Kidney (tissue), 14 donors: ENCODE results near the gene PPP1R37. TPM values are rescaled to one million over a fixed set of nuclear protein-coding genes. Genes with fewer than 3 reads are reported as not detected.

Experiments
- DNase-seq, 5 donors: peaks; one replicate each; pipeline ENCODE4 v3.0.0-alpha.2; 2013 to 2020
- FAIRE-seq: peaks from 2 replicates; lab custom pipeline; 2012; peaks lifted over from hg19 to GRCh38; lab: Jason Lieb, UNC
- H3K27ac ChIP-seq, 2 donors: one replicate each; pipeline ENCODE4 v1.7.0; 2013; ENCODE audit warnings: low read depth in 2 of 2, low read length in 2 of 2, inconsistent platforms in 1 of 2
- H3K27me3 ChIP-seq: one replicate; pipeline ENCODE4 v1.7.1; 2013; ENCODE audit warnings: low read length, inconsistent platforms; ENCODE audit not compliant: control insufficient read depth, insufficient read depth
- H3K36me3 ChIP-seq, 3 donors: one replicate each; pipeline versions ENCODE4 v1.7.0 to v1.7.1; 2013; ENCODE audit warnings: low read length in 3 of 3, control low read depth in 1 of 3, inconsistent platforms in 1 of 3; ENCODE audit not compliant: insufficient read depth in 3 of 3, control insufficient read depth in 2 of 3
- H3K4me1 ChIP-seq, 3 donors: one replicate each; pipeline versions ENCODE4 v1.7.0 to v1.7.1; 2013; ENCODE audit warnings: low read length in 3 of 3, inconsistent platforms in 1 of 3, low read depth in 1 of 3; ENCODE audit not compliant: control insufficient read depth in 2 of 3, insufficient read depth in 2 of 3
- H3K4me3 ChIP-seq, 3 donors: one replicate each; pipeline versions ENCODE4 v1.7.0 to v1.8.1; 2013; ENCODE audit warnings: low read length in 3 of 3, control low read depth in 1 of 3, inconsistent platforms in 1 of 3
- H3K9ac ChIP-seq, 3 donors: one replicate each; pipeline versions ENCODE4 v1.7.0 to v1.7.1; 2013; ENCODE audit warnings: low read length in 3 of 3, control low read depth in 1 of 3, inconsistent platforms in 1 of 3
- H3K9me3 ChIP-seq, 3 donors: one replicate each; pipeline versions ENCODE4 v1.7.0 to v1.7.1; 2013; ENCODE audit warnings: low read length in 3 of 3, control low read depth in 1 of 3, inconsistent platforms in 1 of 3; ENCODE audit not compliant: control insufficient read depth in 2 of 3, insufficient read depth in 1 of 3
- intact Hi-C: fragments of 100-400 bp; cut with DNase I; formaldehyde crosslinking; loops from one replicate; pipeline ENCODE4 v1.11.1; 2022
- polyA plus RNA-seq: library from polyadenylated mRNA; stranded (reverse); fragments of 350-450 nt; fragmentation: Illumina TruSeq; extraction: RNeasy Lipid Tissue Mini Kit (QIAGEN cat#74804); gene quantifications from one replicate; pipeline ENCODE4 v1.2.3, GENCODE V29; 2014; ENCODE audit warnings: low read depth, low replicate concordance; ENCODE audit not compliant: insufficient read depth
- total RNA-seq: library from RNA; stranded (reverse); fragmentation: NEBNext Ultra II Directional; extraction: Animal tissue kit (Norgen Biotek cat#: 25700); gene quantifications from one replicate; pipeline ENCODE4 v1.2.1, GENCODE V29; 2021
- TF ChIP-seq, protein P1 (sequence below): IDR thresholded peaks from 3 replicates; pipeline ENCODE4 v1.5.1; 2012; ENCODE audit warnings: mild to moderate bottlenecking, moderate library complexity, borderline replicate concordance; ENCODE audit not compliant: insufficient read depth; ENCODE audit errors: extremely low read depth
- donor health status: control.
- donor health status: control.
- donor health status: control.
- donor health status: control.
- donor health status: control.
- donor health status: DM: yes; HTN: yes; CAD: no.
- donor health status: Normal renal cell carcinoma (clear cell type).

The PPP1R37 gene
- total and polyA plus RNA-seq, 2 donors from 2014 or later, result 21.6 to 33.0 TPM

DNA sequence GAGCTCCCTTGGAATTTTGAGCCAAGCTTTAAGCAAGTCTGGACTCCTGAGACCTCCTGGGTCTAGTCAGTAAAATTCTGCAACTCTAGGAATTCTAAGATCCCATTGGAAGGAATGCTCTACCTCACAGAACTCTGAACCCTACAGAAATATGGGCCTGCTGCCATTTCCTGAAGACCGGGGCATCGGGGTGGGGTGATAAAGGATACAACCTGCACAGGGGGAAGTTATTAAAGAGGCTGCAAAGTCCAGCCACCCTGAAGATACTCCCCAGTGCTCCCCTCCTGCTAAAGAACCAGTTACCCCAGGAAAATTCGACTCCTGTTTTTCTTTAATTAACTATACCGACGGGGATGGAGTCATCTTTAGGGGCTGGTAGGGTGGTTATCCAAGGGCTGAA is 2.4 kb upstream of the PPP1R37 start:
- H3K27ac ChIP-seq, result peak overlapping the region; percentile 68 to 71
- peaks cover 0 to 7% (median 0%) of the 10 kb centered on the region in 3 donors for H3K36me3 ChIP-seq
- H3K27me3 ChIP-seq, result no peaks in the 10 kb centered on the region
- TF ChIP-seq, protein P1, sequence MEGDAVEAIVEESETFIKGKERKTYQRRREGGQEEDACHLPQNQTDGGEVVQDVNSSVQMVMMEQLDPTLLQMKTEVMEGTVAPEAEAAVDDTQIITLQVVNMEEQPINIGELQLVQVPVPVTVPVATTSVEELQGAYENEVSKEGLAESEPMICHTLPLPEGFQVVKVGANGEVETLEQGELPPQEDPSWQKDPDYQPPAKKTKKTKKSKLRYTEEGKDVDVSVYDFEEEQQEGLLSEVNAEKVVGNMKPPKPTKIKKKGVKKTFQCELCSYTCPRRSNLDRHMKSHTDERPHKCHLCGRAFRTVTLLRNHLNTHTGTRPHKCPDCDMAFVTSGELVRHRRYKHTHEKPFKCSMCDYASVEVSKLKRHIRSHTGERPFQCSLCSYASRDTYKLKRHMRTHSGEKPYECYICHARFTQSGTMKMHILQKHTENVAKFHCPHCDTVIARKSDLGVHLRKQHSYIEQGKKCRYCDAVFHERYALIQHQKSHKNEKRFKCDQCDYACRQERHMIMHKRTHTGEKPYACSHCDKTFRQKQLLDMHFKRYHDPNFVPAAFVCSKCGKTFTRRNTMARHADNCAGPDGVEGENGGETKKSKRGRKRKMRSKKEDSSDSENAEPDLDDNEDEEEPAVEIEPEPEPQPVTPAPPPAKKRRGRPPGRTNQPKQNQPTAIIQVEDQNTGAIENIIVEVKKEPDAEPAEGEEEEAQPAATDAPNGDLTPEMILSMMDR, result no peak
- H3K9me3 ChIP-seq, result no peaks in the 10 kb centered on the region
- no peak for FAIRE-seq
- intact Hi-C loops, result no loop called here
- H3K4me1 ChIP-seq, result peaks cover 2 to 22% (median 21%) of the 10 kb centered on the region in 3 donors
- peak overlapping the region; percentile 72 to 94 (median 77) for H3K4me3 ChIP-seq
- H3K9ac ChIP-seq, result peak overlapping the region in 2 of 3 donors; percentile 41 to 54
- no peak for DNase-seq

DNA sequence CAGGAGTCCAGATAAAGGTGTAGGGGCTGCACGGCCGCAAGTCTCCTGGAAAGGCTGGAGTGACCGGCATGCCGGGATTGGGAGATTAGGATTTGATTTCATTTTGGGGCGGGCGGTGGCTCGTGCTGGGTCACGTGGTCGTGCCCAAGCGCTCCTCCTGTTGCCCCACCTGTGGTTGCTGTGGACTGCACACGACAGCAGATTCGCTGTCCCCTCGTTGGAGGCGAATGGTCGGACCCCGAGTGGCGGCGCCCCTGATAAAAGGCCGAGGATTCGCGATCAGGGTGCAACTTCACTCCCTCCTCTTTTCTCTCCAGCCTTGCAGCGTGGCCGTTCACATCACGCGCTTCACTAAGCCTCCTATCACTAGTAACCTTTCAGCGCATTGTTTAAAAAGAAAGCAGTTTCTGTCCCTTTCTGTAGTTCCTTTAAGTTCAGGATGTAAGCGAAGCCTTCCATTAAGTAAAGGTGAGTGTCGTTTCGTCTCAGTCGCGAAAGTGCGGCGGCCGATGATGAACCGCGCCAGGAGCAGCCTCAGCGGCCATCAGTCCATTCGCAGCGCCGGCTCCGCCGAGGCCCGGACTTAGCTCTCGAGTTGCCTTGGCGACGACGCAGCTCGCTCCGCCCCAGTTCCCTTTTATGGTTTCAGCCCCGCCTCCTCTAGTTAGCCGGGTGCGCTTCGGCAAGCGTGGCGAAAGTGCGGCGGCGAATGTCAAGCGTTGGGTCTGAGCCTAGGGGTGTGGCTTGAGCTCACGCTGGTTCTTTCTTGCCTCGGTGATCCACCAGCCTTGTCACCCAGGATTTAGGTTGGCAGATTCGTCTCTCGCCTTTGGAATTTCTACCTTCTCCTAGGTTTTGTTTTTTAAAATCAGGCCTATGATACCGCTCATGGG is 1.7 kb upstream of the PPP1R37 start:
- Histone ChIP-seq H3K27ac (peak overlapping the region; percentile 68 to 74), H3K9me3 (no peaks in the 10 kb centered on the region), H3K9ac (peak overlapping the region; percentile 54 to 91 (median 90)), H3K36me3 (peaks cover 0 to 7% (median 0%) of the 10 kb centered on the region in 3 donors), H3K27me3 (no peaks in the 10 kb centered on the region), H3K4me3 (peak overlapping the region; percentile 77 to 94 (median 82)), H3K4me1 (peaks cover 2 to 28% (median 24%) of the 10 kb centered on the region in 3 donors)
- TF ChIP-seq, protein P1, result no peak
- DNase-seq (peak; percentile 99 to 100 (median 99)), FAIRE-seq (peak; percentile 97)
- intact Hi-C loops, result no loop called here

GRCh38 chr19:45094137-45094536 is 1.2 kb downstream of the PPP1R37 start:
- Histone ChIP-seq H3K4me1 (peaks cover 2 to 47% (median 46%) of the 10 kb centered on the region in 3 donors), H3K27ac (no peak overlapping the region), H3K27me3 (no peaks in the 10 kb centered on the region), H3K36me3 (peaks cover 0 to 4% (median 0%) of the 10 kb centered on the region in 3 donors), H3K9me3 (no peaks in the 10 kb centered on the region), H3K9ac (peak overlapping the region; percentile 51 to 91 (median 77)), H3K4me3 (peak overlapping the region; percentile 77 to 93 (median 82))
- TF ChIP-seq, protein P1, result no peak
- intact Hi-C loops, result no loop called here
- no peak for FAIRE-seq
- no peak for DNase-seq
